Transverse colon (tissue), 4 donors: Measurements from ENCODE around the gene RFPL2. TPM values are rescaled to one million over a fixed set of nuclear protein-coding genes. Genes with fewer than 3 reads are reported as not detected.

Experiments used
- DNase-seq: peaks from one replicate; pipeline ENCODE4 v3.0.0-alpha.2; 2019
- H3K27ac ChIP-seq, 4 donors: fragments of 200-600 bp; sonication (generic); 2 replicates each; pipeline ENCODE4 v1.5.1; 2016 to 2018; ENCODE audit warnings: inconsistent platforms in 4 of 4
- H3K27me3 ChIP-seq: fragments of 200-600 bp; sonication (generic); 2 replicates; pipeline ENCODE4 v1.5.1; 2017; ENCODE audit warnings: inconsistent platforms
- H3K36me3 ChIP-seq, 4 donors: fragments of 200-600 bp; sonication (generic); 2 replicates each; pipeline ENCODE4 v1.5.1; 2017 to 2019; ENCODE audit warnings: inconsistent platforms in 4 of 4
- H3K4me1 ChIP-seq, 4 donors: fragments of 200-600 bp; sonication (generic); 2 replicates each; pipeline ENCODE4 v1.5.1; 2017 to 2020; ENCODE audit warnings: inconsistent platforms in 4 of 4
- H3K4me3 ChIP-seq, 4 donors: fragments of 200-600 bp; sonication (generic); 1 replicate in 1 of 4; 2 replicates in 3 of 4; pipeline versions ENCODE4 v1.5.1 to v1.6.1; 2017 to 2019; ENCODE audit warnings: inconsistent platforms in 4 of 4
- H3K9me3 ChIP-seq, 2 donors: fragments of 200-600 bp; sonication (generic); 2 replicates each; pipeline ENCODE4 v1.5.1; 2017 to 2019; ENCODE audit warnings: inconsistent platforms in 2 of 2
- CTCF ChIP-seq, 5 experiments: fragments of 200-600 bp in 3 of 5; fragments of 450-650 bp in 2 of 5; sonication (generic) in 3 of 5; IDR thresholded peaks; 1 replicate in 2 of 5; 2 replicates in 3 of 5; pipeline ENCODE4 v1.5.1; 2016 to 2017; ENCODE audit warnings: antibody characterized with exemption in 5 of 5, inconsistent platforms in 3 of 5, mild to moderate bottlenecking in 2 of 5, moderate library complexity in 1 of 5
- EP300 ChIP-seq: sonication (generic); formaldehyde crosslinking; IDR thresholded peaks from one replicate; pipeline ENCODE4 v1.6.1; 2017; ENCODE audit warnings: antibody characterized with exemption, low read depth
- POLR2A ChIP-seq: fragments of 450-650 bp; IDR thresholded peaks from one replicate; pipeline ENCODE4 v1.6.1; 2016; ENCODE audit warnings: antibody characterized with exemption, mild to moderate bottlenecking, moderate library complexity
- POLR2AphosphoS5 ChIP-seq, 3 donors: sonication (generic); formaldehyde crosslinking; IDR thresholded peaks; one replicate each; pipeline ENCODE4 v1.6.1; 2016; ENCODE audit warnings: antibody characterized with exemption in 3 of 3
- WGBS, 2 donors: methylation state at CpG; one replicate each; pipeline ENCODE4 v1.1.5; 2018; ENCODE audit warnings: low coverage in 1 of 2; 5-methylcytosine and 5-hydroxymethylcytosine counted together
- in situ Hi-C, 4 donors: fragments of 200-750 bp; cut with MboI; loops; one replicate each; pipeline versions ENCODE4 v1.15.0 to v1.15.1; 2017; ENCODE audit warnings: low sequenced_read_pairs in 3 of 4, low pct_ligation_motif_present in 1 of 4, low pct_unique_long_range_greater_than_20kb in 1 of 4
- intact Hi-C: fragments of 100-400 bp; cut with DNase I; formaldehyde crosslinking; loops from one replicate; pipeline ENCODE4 v1.15.1; 2023; ENCODE audit warnings: low total_unique reads
- total RNA-seq, 4 donors: library from RNA; depleted of rRNA; stranded (reverse); fragments of >200 nt; gene quantifications; one replicate each; pipeline ENCODE4 v1.1.0, GENCODE V29; 2016

The RFPL2 gene
- total RNA-seq, 4 donors from 2014 or later = not detected

GRCh38 chr22:32236970-32237369 is 32.1 kb upstream of the RFPL2 start:
- intact Hi-C loops = no loop called here
- no peak overlapping the region for H3K27ac ChIP-seq

GRCh38 chr22:32233091-32233490 is 28.2 kb upstream of the RFPL2 start:
- TF ChIP-seq POLR2AphosphoS5 (IDR thresholded peaks at IDR 0.05) (no peak), POLR2A (no peak), EP300 (no peak), CTCF (IDR thresholded peaks at IDR 0.05) (no peak)
- no peak for DNase-seq

More at GRCh38 chr22:32236970-32237369, 32.1 kb upstream of the RFPL2 start:
- no peak for DNase-seq
- no peak overlapping the region for H3K4me3 ChIP-seq
- no peaks in the 10 kb centered on the region for H3K27me3 ChIP-seq
- no peaks in the 10 kb centered on the region for H3K36me3 ChIP-seq
- no peaks in the 10 kb centered on the region for H3K4me1 ChIP-seq
- no peaks in the 10 kb centered on the region for H3K9me3 ChIP-seq
- 80 to 87% methylated on average over 7 to 8 of the region's 8 CpGs for WGBS, 2 donors
- in situ Hi-C loops = no loop called here
- TF ChIP-seq POLR2AphosphoS5 (IDR thresholded peaks at IDR 0.05) (no peak), EP300 (no peak), CTCF (IDR thresholded peaks at IDR 0.05) (no peak), POLR2A (no peak)

GRCh38 chr22:32232191-32232830 is 27.4 kb upstream of the RFPL2 start:
- Histone ChIP-seq H3K36me3 (no peaks in the 10 kb centered on the region), H3K4me1 (no peaks in the 10 kb centered on the region), H3K4me3 (no peak overlapping the region), H3K27ac (no peak overlapping the region), H3K9me3 (no peaks in the 10 kb centered on the region), H3K27me3 (no peaks in the 10 kb centered on the region)
- in situ Hi-C loops (no loop called here), intact Hi-C loops (no loop called here)
- DNase-seq = no peak
- TF ChIP-seq CTCF (IDR thresholded peaks at IDR 0.05) (no peak), EP300 (no peak), POLR2AphosphoS5 (IDR thresholded peaks at IDR 0.05) (no peak), POLR2A (no peak)
- 50 to 67% methylated on average over 4 to 5 of the region's 5 CpGs for WGBS, 2 donors

More at GRCh38 chr22:32233091-32233490, 28.2 kb upstream of the RFPL2 start:
- intact Hi-C loops = no loop called here
- Histone ChIP-seq H3K36me3 (no peaks in the 10 kb centered on the region), H3K27me3 (no peaks in the 10 kb centered on the region), H3K4me3 (no peak overlapping the region), H3K27ac (no peak overlapping the region), H3K4me1 (no peaks in the 10 kb centered on the region), H3K9me3 (no peaks in the 10 kb centered on the region)
- in situ Hi-C loops = no loop called here
- WGBS, 2 donors = 57 to 81% methylated on average over 4 to 5 of the region's 5 CpGs

- H3K36me3 ChIP-seq = no peaks in the 10 kb centered on the region
- TF ChIP-seq POLR2A (no peak), POLR2AphosphoS5 (IDR thresholded peaks at IDR 0.05) (no peak)
- in situ Hi-C loops = no loop called here
- no peak overlapping the region for H3K4me3 ChIP-seq
- no peaks in the 10 kb centered on the region for H3K9me3 ChIP-seq
- H3K27me3 ChIP-seq = no peaks in the 10 kb centered on the region
- no peak for DNase-seq
- intact Hi-C loops = no loop called here
- H3K27ac ChIP-seq = no peak overlapping the region
- 59 to 62% methylated on average over 3 to 7 of the region's 7 CpGs for WGBS, 2 donors
- no peaks in the 10 kb centered on the region for H3K4me1 ChIP-seq
Observed at GRCh38 chr22:32226326-32227104, 21.6 kb upstream of the RFPL2 start.
